GM19468 (cell line): Measurements from ENCODE around the gene ARHGEF28.

Source experiments
- ATAC-seq: cut with Tn5 transposase; IDR thresholded peaks from one replicate; pipeline ENCODE4 v1.9.1; 2021; ENCODE audit warnings: mild to moderate bottlenecking, moderate library complexity, moderate number of reproducible peaks; ENCODE audit not compliant: unreplicated experiment; ENCODE audit errors: extremely low read depth

The ARHGEF28 gene

GRCh38 chr5:73969195-73970036 lies 343.4 kb downstream of the ARHGEF28 start:
- ATAC-seq = no peak

- no peak for ATAC-seq
Measured at GRCh38 chr5:73971326-73971725, 345.3 kb downstream of the ARHGEF28 start.

GRCh38 chr5:73973135-73973534 lies 347.1 kb downstream of the ARHGEF28 start:
- no peak for ATAC-seq

GRCh38 chr5:73974871-73975360 lies 348.9 kb downstream of the ARHGEF28 start:
- no peak for ATAC-seq

- ATAC-seq = no peak
Measured at GRCh38 chr5:73975845-73976244, 349.8 kb downstream of the ARHGEF28 start.

- ATAC-seq = no peak
Measured at GRCh38 chr5:73977146-73977545, 351.1 kb downstream of the ARHGEF28 start.

GRCh38 chr5:73979321-73979720 lies 353.3 kb downstream of the ARHGEF28 start:
- no peak for ATAC-seq

GRCh38 chr5:73981704-73982103 lies 355.7 kb downstream of the ARHGEF28 start:
- ATAC-seq = no peak

GRCh38 chr5:73983644-73984043 lies 357.6 kb downstream of the ARHGEF28 start:
- ATAC-seq = no peak

- ATAC-seq = no peak
Measured at GRCh38 chr5:73985145-73985544, 359.1 kb downstream of the ARHGEF28 start.

- ATAC-seq = no peak
Measured at GRCh38 chr5:73986729-73987128, 360.7 kb downstream of the ARHGEF28 start.

GRCh38 chr5:73987915-73988314 lies 361.9 kb downstream of the ARHGEF28 start:
- no peak for ATAC-seq

- ATAC-seq = no peak
Measured at GRCh38 chr5:73989956-73990355, 364.0 kb downstream of the ARHGEF28 start.
